NCI-H1417 treated with DMSO at 0.1 percent for 48 hours (cell line): ENCODE data around the gene TYK2.
"Not testable (repeated sequence)": the region's sequence is repeated elsewhere in the genome, so short reads cannot be mapped to it uniquely, and the experiment has no call there.

ENCODE experiments used
- DNase-seq: peaks from one replicate; lab custom pipeline; 2025; lab: John Stamatoyannopoulos, UW

Gene TYK2

GRCh38 chr19:10380313-10381102, at the start of gene TYK2:
TSS of gene TYK2 (minus strand) at chr19:10380572. CDS start at chr19:10378406, 2,166 bp downstream.
- DNase-seq, result peak; percentile 98

GRCh38 chr19:10428996-10429381, 48.6 kb upstream of the TYK2 start:
- no peak for DNase-seq

- DNase-seq, result no peak
These were observed 46.8 kb upstream of the TYK2 start for GRCh38 chr19:10427169-10427568.

GRCh38 chr19:10424011-10424637, 43.8 kb upstream of the TYK2 start:
- no peak for DNase-seq

GRCh38 chr19:10422846-10423245, 42.5 kb upstream of the TYK2 start:
- no peak for DNase-seq

GRCh38 chr19:10422046-10422461, 41.7 kb upstream of the TYK2 start:
- DNase-seq, result no peak

- DNase-seq, result no peak
These were observed 41.1 kb upstream of the TYK2 start for GRCh38 chr19:10421240-10422045.

GRCh38 chr19:10420444-10421239, 40.3 kb upstream of the TYK2 start, which contains the start of gene PDE4A:
TSS of gene PDE4A (plus strand) at chr19:10420538. CDS start at chr19:10420765, 227 bp downstream.
- no peak for DNase-seq

GRCh38 chr19:10419646-10420443, 39.5 kb upstream of the TYK2 start:
- no peak for DNase-seq

- DNase-seq, result no peak
These were observed 38.9 kb upstream of the TYK2 start for GRCh38 chr19:10419200-10419645.

- DNase-seq, result no peak
These were observed 38.3 kb upstream of the TYK2 start for GRCh38 chr19:10418485-10419199.

- no peak for DNase-seq
These were observed 37.8 kb upstream of the TYK2 start for GRCh38 chr19:10418235-10418484.

GRCh38 chr19:10417541-10418234, 37.3 kb upstream of the TYK2 start:
- no peak for DNase-seq

- DNase-seq, result no peak
These were observed 36.2 kb upstream of the TYK2 start for GRCh38 chr19:10416380-10417257.

GRCh38 chr19:10416083-10416379, 35.7 kb upstream of the TYK2 start:
- no peak for DNase-seq

GRCh38 chr19:10412257-10412977, 32.0 kb upstream of the TYK2 start:
- DNase-seq, result no peak

GRCh38 chr19:10411224-10411623, 30.9 kb upstream of the TYK2 start:
- not testable (repeated sequence) for DNase-seq

GRCh38 chr19:10408511-10409283, 28.3 kb upstream of the TYK2 start:
- no peak for DNase-seq
